CD1c-positive myeloid dendritic cell (primary cell): ENCODE results near the gene COL23A1.
A peak's percentile ranks its signal among the peaks of the same experiment; 100 is the strongest.

Source experiments
- DNase-seq: peaks from one replicate; pipeline ENCODE4 v3.0.0-alpha.2; 2016; ENCODE audit errors: extremely low spot score

Gene COL23A1

DNA sequence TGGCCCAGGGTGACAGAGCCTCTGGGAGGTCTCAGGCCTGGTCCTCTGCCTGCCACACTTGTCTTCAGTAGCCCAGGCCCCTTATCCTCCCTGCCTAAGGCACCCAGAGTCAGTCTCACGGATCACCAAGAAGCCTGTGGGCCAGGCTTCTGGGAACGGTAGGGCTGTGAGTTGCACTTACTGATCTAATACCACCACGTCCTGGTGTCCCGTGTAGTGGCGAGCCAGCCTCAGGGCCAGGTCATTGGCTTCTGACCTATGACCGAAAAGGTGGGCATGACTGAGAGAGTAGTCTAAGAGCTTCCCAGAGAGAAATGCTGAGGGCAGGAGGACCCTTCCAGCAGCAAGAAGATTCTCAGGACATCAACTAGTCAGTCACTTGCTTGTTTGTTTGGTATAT, 365.0 kb downstream of the COL23A1 start:
- DNase-seq: no peak

DNA sequence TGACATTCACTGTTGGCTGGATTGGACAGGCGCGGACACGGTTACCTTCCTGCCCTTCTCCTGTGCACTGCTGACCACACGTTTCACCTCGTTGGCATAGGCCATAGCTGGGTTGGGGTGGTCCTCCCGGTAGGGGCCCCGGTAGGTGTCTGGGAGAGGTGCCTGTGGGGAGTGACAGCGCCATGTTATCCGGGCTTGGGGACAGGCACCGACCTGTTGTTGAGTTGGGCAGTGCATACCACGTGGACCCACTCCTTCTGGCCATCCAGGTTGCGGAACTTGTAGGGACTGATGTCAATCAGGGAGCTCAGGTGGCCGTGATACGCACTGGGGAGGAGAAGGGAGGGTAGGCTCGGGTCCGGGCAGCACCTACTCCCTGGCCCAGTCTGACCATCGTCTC, 365.8 kb downstream of the COL23A1 start:
- no peak for DNase-seq

DNA sequence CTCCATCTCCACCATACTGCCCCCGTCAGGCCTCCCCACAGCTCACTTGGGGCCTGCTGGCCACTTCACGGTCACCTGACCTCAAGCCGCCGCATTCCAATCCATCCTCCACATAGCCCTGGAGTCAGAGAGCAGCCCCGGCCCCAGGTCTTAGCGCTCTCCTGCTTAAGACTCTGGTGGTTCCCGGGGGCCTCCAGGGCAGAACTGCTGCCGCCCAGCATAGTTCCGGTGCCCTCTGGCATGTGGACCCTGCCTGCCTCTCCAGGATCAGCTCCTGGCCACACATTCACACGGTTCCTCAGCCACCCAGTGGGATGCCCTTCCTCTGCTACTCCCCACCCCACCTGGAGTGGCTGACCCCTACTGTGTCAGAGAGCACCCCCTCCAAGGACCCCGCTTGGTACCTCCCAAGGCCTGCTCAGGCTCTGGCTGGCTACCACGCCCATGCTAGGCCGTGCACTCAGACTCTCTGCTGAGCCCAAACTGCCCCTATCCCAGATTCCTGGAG, 366.3 kb downstream of the COL23A1 start:
- DNase-seq: no peak

DNA sequence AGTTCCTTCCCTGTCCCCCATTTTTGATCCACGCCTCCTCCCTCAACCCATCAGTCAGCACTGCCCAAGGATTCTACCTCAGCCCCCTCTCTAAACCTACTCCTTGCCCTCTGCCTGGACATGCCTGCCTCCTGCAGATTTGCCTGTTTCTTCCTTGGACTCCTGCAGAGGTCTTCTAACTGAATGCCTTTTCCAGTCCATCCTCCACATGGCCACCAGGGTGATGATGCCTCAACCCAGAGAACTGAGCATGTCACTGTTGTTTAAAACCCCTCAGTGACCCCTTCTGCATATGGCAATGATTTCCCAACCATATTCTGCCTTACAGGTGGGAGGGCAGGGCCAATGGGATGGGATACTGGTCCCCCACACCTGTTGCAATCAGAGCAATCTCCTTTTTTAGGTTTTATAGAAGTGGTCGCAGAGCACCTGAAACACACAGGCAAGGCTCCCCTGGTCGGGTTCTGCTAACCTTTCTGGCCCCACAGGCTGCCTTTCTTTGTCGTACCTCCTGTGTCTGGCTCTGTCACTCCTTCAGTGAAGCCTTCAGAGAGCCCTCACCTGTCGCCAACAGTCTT, 366.9 kb downstream of the COL23A1 start:
- DNase-seq: no peak

DNA sequence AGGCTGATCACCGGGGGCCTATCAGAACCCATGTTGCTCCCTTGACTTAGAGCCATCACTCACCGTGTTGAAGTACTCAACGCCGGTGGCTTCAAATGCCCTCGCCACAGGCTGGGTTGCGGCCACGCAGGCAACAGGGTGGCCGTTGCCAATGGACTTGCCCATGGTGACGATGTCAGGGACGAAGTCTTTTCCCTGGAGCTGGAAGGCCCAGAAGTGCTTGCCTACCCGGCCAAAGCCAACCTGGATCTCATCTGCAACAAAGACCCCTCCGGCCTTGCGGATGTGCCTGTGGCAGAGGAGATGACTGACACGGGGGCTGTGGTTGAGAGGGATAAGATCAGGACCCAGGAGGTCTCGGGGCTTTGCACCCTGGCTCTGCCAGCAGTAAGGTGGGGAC, 367.9 kb downstream of the COL23A1 start:
- DNase-seq: no peak

DNA sequence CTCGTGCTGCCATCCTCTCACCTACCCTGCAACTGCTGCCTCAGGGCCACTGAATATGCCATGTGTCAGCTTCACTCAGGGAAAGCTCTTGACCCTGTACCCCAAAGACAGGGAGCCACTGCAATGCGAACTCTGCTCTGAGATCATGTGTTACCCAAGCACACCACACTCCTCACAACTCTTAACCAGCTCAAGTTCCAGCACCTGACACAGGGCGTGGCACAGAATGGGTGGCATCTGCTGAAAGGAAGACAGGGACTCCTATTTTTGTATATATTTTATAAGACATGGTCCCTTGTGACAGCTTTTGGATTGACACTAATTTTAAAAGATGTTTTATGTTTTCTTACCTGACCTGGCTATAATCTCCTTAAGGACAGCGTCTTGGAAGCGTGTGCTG, 368.3 kb downstream of the COL23A1 start:
- DNase-seq: no peak

DNA sequence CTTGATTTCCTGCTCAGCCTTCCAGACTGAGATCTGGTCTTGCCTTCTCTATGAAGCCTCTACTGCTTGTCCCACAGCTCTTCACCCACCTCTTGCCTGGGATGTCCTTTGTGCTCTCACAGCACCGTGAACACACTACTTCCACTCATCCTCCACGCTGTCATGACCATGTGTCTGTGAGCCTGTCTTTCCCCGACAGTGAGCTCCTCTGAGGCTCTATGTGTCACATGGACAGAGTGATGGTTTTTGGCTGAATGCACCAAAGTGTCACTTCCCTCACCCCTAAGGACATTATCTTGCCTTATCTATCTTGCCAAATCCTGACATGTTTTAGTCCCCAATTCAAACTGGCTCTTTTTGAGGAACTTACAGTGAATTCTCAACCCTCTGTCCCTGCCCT, 368.9 kb downstream of the COL23A1 start:
- DNase-seq: peak; percentile 46

DNA sequence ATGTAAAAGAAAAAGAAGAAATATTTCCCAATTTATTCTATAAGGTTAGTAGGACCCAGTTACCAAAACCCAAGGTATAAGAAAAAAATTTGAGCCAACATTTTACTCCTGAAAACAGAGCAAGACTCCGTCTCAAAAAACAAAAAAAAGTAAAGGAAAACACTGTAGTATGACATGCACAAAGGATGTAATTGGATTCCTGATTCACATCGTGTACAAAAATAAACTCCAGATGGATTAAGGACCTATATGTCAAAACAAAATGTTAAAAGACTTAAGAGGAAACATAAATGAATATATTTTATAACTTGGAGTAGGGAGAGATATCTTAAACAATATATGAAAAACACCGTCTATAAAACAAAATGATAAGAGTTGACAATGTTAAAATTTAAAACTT, 371.4 kb downstream of the COL23A1 start:
- no peak for DNase-seq

DNA sequence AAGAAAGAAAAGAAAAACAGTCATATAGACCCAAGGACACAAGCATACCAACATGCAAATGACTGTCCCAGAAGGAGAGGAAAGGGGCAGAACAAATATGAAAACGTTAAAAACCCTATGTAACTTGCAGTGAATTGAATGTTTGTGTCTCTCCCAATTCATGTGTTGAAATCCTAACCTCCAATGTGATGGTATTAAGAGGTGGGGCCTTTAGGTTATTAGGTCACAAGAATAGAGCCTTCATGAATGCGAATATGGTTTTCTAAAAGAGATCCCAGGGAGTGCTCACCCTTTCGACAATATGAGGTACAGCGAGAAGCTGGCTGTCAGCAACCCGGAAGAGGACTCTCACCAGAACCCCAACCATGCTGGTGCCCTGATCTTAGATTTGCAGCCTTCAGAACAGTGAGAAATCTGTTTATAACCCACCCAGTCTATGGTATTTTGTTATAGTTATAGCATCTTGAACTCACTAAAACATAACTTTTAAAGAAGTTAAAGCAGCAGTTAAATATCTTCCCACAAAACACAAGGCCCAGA, 371.9 kb downstream of the COL23A1 start:
- no peak for DNase-seq

DNA sequence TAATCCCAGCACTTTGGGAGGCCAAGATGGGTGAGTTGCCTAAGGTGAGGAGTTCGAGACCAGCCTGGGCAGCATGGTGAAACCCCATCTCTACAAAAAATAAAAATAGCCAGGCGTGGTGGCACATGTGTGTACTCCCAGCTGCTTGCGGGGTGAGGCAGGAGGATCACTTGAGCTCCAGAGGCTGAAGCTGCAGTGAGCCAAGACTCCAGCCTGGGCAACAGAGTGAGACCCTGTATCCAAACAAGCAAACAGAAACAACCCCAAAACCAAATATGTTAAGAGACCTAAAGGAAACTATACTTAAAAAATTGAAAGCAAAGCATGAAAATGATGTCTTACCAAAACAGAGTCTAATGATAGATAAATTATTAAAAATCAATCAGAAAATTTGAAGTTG, 373.4 kb downstream of the COL23A1 start:
- no peak for DNase-seq

DNA sequence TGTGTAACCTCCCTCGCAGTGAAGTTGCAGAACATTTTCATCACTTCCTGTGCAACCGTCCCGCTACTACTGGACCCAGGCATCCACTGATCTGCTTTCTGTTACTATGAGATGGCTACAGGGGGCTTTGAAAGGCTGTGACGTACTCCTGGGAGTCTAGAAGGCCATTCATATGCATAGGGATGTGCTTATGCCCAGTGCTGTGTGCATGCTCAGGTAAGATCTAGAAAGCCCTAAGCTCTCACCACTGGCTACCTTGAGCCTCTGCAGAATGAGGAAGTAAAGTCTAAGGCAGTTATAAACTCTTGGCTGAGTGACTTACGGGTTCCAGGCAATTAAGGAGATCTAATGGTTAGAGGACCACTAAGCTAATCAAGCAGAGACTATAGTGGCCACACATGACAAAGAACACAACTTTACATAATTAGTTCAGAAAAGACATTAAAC, 374.1 kb downstream of the COL23A1 start:
- DNase-seq: no peak

DNA sequence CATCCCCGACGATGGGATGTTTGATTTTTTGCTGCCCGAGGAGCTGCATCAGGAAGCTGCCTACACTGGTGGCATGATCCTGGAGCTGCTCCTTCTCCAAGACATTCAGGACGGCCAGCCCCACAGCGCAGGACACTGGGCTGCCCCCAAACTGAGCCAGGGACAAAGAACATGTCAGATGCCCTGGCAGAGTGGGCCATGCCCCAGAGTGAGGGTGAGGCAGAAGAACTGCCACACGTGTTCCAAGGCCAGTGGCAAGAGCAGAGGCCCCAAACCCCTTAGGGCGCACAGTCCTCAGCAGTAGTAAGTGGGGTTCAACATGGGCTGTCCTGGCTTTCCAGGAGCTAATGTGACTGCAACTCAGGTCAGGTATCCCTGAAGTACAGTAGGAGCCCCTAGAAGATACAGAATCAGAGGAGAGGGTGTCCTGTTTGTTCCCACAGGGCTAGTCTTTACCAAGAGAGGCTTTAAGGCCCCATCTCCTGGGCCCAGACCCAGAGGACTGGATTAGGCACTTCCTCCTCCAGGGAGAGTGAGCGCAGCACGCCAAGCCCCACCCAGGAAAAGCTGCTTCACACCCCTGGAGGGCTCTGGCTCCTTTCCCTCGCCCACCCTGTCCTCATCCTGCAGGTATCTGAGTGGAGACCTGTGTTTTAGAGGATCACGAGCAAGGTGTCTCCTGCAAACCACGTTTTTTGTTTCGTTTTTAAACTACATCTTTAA, 374.8 kb downstream of the COL23A1 start:
- no peak for DNase-seq

DNA sequence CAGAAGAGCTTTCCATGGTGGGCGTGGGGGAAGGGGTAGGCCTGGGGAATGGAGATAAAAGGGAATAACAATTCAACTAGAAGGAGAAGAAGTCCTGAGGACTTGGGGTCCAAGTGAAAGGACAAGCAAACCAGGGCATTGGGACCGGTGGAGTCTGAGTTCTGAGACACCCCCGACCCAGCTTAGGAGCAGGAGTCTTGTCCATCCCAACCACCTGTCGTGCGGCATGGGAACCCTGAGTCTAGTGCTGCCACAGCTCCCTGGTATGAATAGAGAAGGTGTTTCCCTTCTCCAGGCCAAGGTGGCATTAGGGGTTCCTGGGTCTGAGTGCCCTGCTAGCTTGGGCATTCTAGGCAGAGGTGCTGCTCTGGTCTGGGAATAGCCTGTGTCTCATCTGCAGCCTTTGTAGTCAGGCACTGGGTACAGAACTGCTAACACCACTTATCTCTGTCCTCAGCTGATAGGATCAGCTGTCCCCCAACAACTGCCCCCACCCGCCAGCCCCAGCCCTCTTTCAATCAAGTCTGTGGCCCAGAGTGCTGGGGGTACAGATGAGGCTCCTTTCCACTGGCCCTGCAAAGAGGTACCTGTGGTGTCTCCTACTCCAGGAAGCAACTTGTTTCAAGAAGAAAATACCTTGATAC, 375.9 kb downstream of the COL23A1 start:
- DNase-seq: no peak

DNA sequence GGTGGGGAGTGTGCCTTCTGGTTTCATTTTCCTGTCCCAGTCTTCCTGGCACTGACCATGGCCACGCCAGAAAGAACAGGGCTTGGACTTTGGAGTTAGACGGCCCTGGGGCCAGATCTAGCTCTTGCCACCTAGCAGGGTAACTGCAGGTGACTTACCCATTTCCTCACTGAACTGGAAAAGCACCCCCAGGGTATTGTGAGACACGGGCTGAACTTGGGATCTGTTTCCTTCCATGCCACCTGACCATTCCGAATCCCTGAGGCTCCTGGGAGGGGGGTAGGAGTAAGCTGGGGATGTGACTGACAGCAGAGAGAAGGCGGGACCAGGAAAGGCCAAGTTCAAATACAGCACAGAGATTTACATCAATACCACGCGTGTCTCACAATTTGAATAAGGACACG, 376.4 kb downstream of the COL23A1 start:
- no peak for DNase-seq

DNA sequence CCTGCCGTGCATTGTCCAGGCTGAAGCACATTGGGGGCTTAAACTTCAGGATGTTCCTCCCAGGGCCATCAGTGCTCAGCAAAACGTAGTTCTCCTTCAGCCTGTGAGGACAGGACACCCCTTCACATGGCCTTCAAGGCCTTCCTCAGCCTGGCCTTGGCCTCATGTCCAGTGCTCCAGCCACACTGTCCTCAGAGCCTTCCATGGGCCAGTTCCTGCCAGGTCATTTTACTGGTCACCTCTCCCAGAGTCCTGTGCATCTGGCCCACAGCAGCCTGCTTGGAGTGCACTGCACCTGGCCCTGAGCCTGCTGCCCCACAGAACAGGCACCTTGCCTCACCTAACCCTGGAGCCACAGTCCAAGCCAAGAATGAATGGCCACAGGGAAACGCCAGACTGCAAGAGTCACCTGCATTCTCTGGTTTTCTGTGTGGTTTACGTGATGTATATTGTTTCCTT, 377.2 kb downstream of the COL23A1 start:
- DNase-seq: no peak

DNA sequence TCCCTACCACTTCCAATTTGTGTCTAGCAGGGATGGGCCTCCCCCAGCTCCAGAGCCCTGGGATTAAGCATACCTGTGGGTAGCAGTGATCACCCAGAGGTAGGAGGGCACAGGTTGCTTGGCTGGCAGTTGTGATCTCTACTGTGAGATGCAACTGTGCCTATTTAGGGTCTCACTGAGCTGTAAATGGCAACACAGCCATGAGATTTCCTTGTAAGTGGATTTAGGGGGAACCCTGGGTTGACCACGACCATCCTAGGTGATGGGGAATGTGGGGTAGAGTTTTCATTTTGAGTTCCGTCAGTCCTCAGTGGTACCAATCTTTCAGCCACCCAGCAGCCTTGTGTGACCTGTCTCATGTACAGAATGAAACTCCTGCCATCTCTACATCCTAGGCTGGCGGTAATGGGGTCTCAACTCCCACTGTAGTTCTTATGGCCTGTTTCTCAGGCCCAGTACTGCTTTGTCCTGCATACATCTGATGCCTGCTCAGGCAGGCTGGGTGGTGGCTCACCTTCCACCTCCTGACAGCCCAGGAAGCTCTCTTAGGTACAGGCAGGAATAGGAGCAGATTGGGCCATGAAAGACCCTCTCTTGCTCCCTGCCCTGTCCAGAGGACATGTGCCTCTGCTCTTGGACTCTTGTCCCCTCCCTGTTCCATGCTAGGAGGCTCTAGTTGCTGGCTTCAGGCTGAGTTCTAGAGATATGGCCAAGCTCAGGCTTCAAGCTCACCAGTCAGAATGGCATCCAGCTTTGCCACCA, 377.8 kb downstream of the COL23A1 start:
- no peak for DNase-seq

DNA sequence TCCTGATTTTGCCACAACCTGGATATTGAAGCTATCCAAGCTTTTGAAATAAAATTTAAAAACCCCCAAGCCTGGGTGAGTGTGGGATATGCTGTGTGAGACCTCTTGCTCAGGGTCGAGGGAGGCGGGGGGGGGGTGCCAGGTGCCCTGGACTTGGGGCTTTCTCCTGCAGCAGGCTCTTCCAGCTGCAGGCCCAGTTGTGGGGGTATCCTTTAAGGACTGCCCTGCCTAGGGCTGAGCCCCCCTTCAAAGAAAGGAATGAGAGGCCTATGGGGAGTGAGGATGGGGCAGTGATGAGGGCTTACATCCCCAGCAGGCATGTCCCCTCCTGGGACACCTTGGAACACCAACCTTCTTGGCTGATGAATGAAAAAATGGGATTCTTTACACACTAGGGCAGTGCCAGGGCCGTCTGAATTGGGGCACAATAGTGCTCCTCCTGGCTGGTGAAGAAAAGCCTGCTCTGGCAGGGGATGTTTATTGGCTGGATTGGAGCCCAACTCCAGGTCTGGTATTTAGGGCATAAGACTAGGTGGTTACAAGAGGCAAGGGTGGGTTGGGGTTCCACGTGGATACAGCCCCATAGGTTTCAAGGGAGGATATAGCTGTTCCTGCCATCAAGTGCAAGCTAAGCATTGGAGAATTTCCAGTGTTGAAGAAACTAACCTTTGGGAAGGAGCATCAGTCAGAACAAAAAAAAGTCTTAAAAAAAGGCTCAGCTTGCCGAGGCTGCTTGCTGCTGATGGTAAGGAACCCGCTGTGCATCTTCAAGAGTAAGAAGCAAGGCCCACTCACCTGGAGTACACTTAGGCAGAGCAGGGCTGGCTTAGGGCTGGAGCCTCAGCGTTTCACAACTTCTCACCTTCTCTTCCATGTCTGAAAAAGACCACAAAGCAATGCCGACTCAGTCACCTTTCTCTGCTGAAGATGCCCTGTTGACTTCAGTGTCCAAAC, 378.8 kb downstream of the COL23A1 start:
- DNase-seq: no peak

DNA sequence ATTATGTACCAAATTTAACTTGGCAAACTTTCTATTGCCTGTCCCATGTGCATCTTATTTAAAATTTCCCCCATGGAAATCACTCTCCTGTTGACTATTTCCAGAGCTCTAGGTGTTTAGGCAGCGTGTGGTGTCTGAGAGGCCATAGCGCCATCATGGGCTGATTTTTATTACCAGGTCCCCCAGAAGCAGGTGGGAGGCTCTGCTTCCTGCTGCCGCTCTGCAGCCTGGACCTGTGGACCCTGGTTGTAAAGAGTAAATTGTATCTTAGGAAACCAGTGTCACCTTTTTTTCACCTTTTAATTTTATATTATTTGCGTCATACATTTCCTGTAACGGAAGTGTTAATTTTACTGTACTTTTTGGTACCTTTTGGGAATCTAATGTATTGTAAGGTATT, 379.5 kb downstream of the COL23A1 start:
- no peak for DNase-seq

DNA sequence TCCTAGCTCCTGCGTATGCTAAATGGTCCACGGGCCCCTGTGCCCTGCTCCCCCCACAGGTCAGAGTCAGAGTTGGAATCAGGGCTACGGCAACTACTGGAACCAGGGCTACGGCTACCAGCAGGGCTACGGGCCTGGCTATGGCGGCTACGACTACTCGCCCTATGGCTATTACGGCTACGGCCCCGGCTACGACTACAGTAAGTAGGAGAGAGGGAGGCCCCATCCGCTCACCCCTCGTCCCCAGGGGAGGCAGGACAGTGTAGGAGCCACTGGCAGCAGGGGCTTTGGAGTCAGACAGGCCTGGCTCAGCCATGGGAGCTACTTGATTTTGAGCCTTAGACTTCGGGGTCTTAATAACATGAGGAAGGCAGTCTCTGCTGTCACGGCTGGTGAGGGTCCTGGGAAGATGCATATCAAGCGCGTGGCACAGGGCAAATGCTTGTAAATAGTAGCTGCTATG, 380.1 kb downstream of the COL23A1 start:
- DNase-seq: no peak

DNA sequence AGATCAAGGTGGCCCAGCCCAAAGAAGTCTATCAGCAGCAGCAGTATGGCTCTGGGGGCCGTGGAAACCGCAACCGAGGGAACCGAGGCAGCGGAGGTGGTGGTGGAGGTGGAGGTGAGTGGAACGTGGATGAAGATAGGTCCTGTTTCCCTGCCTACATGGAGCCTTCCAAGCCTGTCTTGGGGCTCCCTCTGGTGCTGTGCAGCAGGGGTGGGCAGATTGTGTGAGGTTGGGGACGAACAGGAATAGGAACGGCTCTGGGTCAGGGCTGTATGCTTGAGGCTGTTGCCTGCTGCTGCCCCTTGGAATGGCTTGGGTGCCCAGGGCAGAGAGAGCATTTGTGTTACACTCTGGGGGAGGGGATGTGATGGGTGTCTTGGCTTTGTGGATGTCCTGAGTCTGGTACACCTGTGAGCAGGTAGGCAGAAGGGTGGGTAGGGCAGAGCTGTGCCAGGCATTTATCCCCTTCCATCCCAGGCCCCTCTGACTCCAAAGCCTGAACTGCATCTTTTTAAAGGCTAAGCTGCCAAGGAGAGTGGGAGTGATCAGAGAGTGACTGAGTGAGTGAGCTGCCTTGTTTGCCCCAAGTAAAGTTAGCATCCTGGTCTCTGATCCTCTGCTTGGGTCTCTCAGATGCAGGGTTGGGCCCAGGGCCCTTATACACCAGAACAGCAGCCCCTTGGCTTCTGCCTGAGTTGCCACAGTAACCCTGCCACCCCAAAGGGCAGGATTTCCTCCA, 380.7 kb downstream of the COL23A1 start:
- DNase-seq: no peak
